AG10803 (cell line): ENCODE data around the gene PPP3R1.

Source experiments
- DNase-seq: peaks from one replicate; pipeline ENCODE4 v3.0.0; 2010; ENCODE audit warnings: low read depth
- H3K4me3 ChIP-seq: 2 replicates; pipeline ENCODE4 v1.5.1; 2011; ENCODE audit warnings: mild to moderate bottlenecking, low read length, control low read depth
- CTCF ChIP-seq: conservative IDR thresholded peaks from 2 replicates; pipeline ENCODE4 v1.5.1; 2011; ENCODE audit warnings: mild to moderate bottlenecking, low read length, control low read depth, inconsistent platforms

PPP3R1 gene

GRCh38 chr2:68291314-68291713 lies 39.0 kb upstream of the PPP3R1 start:
- DNase-seq = no peak
- TF ChIP-seq CTCF = no peak

DNA sequence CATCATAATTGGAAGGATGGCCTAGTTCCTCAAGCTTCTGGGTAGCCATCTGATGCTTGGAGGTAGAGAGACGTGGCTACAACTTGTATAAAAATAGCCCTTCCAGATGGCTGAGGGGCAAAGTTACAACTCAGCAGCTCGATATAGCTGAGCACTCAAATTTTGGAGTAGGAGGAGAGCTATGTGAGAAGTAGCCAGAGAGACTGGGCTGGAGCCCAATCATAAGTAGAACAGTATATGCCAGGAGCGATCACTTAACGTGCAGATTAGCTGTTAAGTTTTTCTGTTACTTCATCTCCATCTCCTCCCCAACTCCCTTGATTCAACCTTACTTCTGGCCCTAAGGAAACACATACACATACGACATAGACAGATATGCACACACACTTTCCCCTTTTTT lies 38.6 kb upstream of the PPP3R1 start:
- TF ChIP-seq CTCF = no peak
- H3K4me3 ChIP-seq = no peak overlapping the region
- DNase-seq = no peak

More at GRCh38 chr2:68291314-68291713, 39.0 kb upstream of the PPP3R1 start:
- H3K4me3 ChIP-seq = no peak overlapping the region

DNA sequence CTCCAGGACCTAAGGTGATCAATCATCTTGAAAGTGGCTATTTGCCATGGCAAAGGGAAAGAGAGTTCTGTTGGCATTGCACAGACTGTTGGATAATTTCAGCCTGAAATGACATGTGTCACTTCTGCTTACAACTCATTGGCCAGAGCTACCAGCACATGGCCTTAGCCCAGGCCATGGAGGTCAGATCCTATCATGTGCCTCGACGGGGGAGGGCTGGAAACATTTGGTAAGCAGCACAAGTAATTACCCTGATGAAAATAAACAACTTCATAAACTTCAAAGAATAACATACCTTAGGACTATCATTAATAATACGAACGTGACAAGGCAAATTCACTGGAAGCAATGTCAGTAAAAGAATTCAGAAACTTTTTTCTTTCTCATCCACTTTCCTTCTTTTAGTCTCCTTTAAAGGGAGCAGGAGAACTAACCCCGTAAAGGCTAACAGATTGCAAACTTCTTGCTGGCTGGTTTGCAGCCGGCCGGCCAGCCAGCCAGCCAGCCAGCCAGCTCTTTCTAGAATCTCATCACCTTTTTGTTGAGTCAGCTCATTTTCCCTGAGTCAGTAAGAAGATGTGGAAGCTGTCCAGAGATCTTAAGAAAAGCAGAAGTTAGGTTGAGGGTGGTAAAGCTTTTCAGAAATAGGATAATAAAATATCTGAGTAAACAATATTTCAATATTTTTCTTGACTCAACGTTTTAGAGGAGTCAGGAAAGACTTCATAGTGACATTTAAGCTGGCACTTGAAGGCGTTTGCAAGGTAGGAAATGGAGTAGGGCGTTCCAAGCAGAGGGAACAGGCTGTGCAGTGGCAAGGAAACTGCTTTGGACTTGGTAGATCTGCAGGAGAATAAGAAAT lies 35.5 kb upstream of the PPP3R1 start:
- no peak for TF ChIP-seq CTCF
- DNase-seq = peak; percentile 69
- H3K4me3 ChIP-seq = no peak overlapping the region

GRCh38 chr2:68284896-68285295 lies 32.6 kb upstream of the PPP3R1 start:
- DNase-seq = peak; percentile 89
- TF ChIP-seq CTCF = no peak
- H3K4me3 ChIP-seq = no peak overlapping the region

GRCh38 chr2:68283419-68283812 lies 31.1 kb upstream of the PPP3R1 start:
- no peak for TF ChIP-seq CTCF
- no peak overlapping the region for H3K4me3 ChIP-seq

DNA sequence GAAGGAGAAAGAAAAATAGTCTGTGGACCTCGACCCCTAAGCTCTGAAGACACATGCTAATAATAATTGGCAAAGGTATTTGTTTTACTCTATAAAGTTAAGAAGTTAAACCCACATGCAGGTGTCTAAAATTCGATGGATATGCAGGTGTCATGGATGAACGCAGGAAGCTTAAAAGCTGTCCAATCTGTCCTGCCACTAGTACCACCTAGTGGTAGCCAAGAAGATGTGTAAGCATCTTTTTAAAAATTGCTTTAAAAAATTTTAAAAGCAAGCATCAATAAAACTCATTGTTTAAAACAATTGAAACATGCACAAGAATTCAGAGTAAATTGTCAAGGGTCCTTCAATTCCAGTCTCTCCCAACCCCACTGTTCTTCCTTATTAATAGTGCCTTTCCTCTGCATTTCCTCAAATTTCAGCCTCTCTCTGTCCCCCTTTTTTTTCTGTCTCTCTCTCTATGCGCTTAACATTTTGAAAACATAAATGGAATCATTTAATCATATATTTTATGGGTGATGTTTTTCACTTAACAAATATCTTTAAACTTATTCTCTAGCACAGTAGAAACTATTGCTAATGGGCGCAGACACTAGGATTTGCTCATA lies 30.6 kb upstream of the PPP3R1 start:
- H3K4me3 ChIP-seq = no peak overlapping the region
- peak; percentile 86 for TF ChIP-seq CTCF
- DNase-seq = peak; percentile 47

More at GRCh38 chr2:68283419-68283812, 31.1 kb upstream of the PPP3R1 start:
- no peak for DNase-seq

DNA sequence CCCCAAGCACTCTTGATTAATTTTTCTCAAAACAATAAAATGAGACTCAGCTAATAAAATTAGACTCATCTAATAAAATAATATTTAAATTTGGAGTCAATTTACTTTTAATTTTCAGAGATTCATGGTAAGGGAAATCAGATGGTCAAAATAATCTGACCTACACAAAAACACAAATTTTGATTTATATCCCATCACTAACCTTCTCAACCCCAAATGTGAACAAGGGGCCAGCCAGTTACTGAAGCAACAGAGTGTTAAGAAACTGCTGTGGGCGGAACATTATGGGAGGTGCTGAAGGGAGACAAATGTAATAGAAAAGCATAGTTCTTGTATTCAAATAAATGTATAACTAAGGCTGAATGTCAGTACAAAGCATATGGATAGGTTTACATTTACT lies 28.5 kb upstream of the PPP3R1 start:
- no peak for DNase-seq
- no peak for TF ChIP-seq CTCF
- H3K4me3 ChIP-seq = no peak overlapping the region
